Liver (tissue), 9 donors: Measurements from ENCODE around the gene SLC38A11. TPM values are rescaled to one million over a fixed set of nuclear protein-coding genes. Genes with fewer than 3 reads are reported as not detected.

ENCODE experiments used
- DNase-seq: peaks from one replicate; pipeline ENCODE4 v3.0.0-alpha.2; 2017; ENCODE audit warnings: low spot score
- H3K27ac ChIP-seq, 2 donors: one replicate each; pipeline ENCODE4 v1.7.0; 2013; ENCODE audit warnings: inconsistent platforms in 2 of 2, low read length in 2 of 2, control low read depth in 1 of 2, low read depth in 1 of 2, mild to moderate bottlenecking in 1 of 2
- H3K27me3 ChIP-seq, 4 donors: one replicate each; pipeline versions ENCODE4 v1.6.1 to v1.7.0; 2013; ENCODE audit warnings: low read length in 3 of 4, inconsistent platforms in 1 of 4, mild to moderate bottlenecking in 1 of 4, moderate library complexity in 1 of 4; ENCODE audit not compliant: control insufficient read depth in 4 of 4, insufficient read depth in 4 of 4
- H3K36me3 ChIP-seq, 4 donors: one replicate each; pipeline versions ENCODE4 v1.6.1 to v1.7.0; 2013; ENCODE audit warnings: low read length in 3 of 4, mild to moderate bottlenecking in 3 of 4, low read depth in 1 of 4, moderate library complexity in 1 of 4; ENCODE audit not compliant: control insufficient read depth in 4 of 4, insufficient read depth in 3 of 4
- H3K4me1 ChIP-seq, 4 donors: one replicate each; pipeline versions ENCODE4 v1.6.1 to v1.7.0; 2013; ENCODE audit warnings: low read length in 3 of 4, mild to moderate bottlenecking in 3 of 4, moderate library complexity in 1 of 4; ENCODE audit not compliant: control insufficient read depth in 4 of 4, insufficient read depth in 4 of 4
- H3K4me3 ChIP-seq, 3 donors: one replicate each; pipeline versions ENCODE4 v1.6.1 to v1.7.0; 2013; ENCODE audit warnings: low read length in 3 of 3, control low read depth in 1 of 3, low read depth in 1 of 3, mild to moderate bottlenecking in 1 of 3
- H3K9ac ChIP-seq, 2 donors: one replicate each; pipeline ENCODE4 v1.7.0; 2013; ENCODE audit warnings: low read length in 2 of 2, mild to moderate bottlenecking in 2 of 2, moderate library complexity in 2 of 2, control low read depth in 1 of 2, low read depth in 1 of 2
- H3K9me3 ChIP-seq, 4 donors: one replicate each; pipeline versions ENCODE4 v1.6.1 to v1.7.0; 2013; ENCODE audit warnings: low read length in 3 of 4; ENCODE audit not compliant: control insufficient read depth in 4 of 4
- ATF3 ChIP-seq: IDR thresholded peaks from 2 replicates; pipeline ENCODE4 v1.6.1; 2016; ENCODE audit warnings: antibody characterized with exemption
- CTCF ChIP-seq: fragments of 150-350 bp; IDR thresholded peaks from 2 replicates; pipeline ENCODE4 v1.5.1; 2017; ENCODE audit warnings: improper control_type of control experiment, low read depth, low read length; ENCODE audit not compliant: missing input control
- EGR1 ChIP-seq, 2 donors: IDR thresholded peaks; 2 replicates each; pipeline ENCODE4 v1.6.1; 2016 to 2018; ENCODE audit warnings: antibody characterized with exemption in 2 of 2, low read depth in 2 of 2
- FOXA1 ChIP-seq: IDR thresholded peaks from 2 replicates; pipeline ENCODE4 v1.6.1; 2016; ENCODE audit warnings: antibody characterized with exemption
- FOXA2 ChIP-seq: IDR thresholded peaks from 2 replicates; pipeline ENCODE4 v1.6.1; 2016; ENCODE audit warnings: antibody characterized with exemption
- GABPA ChIP-seq, 2 donors: IDR thresholded peaks in 1 of 2; conservative IDR thresholded peaks in 1 of 2; 2 replicates each; pipeline ENCODE4 v1.6.1; 2016; ENCODE audit warnings: antibody characterized with exemption in 2 of 2, mild to moderate bottlenecking in 1 of 2, moderate library complexity in 1 of 2
- HNF4A ChIP-seq, 2 donors: conservative IDR thresholded peaks; 2 replicates each; pipeline ENCODE4 v1.6.1; 2016; ENCODE audit warnings: antibody characterized with exemption in 2 of 2, mild to moderate bottlenecking in 2 of 2
- HNF4G ChIP-seq: IDR thresholded peaks from 2 replicates; pipeline ENCODE4 v1.6.1; 2016; ENCODE audit warnings: antibody characterized with exemption
- JUND ChIP-seq, 2 donors: IDR thresholded peaks; 2 replicates each; pipeline ENCODE4 v1.6.1; 2016; ENCODE audit warnings: antibody characterized with exemption in 2 of 2
- MAX ChIP-seq: IDR thresholded peaks from 2 replicates; pipeline ENCODE4 v1.6.1; 2016; ENCODE audit warnings: antibody characterized with exemption
- NR2F2 ChIP-seq: IDR thresholded peaks from 2 replicates; pipeline ENCODE4 v1.6.1; 2016; ENCODE audit warnings: antibody characterized with exemption
- RAD21 ChIP-seq, 2 donors: IDR thresholded peaks; 2 replicates each; pipeline ENCODE4 v1.6.1; 2016; ENCODE audit warnings: antibody characterized with exemption in 2 of 2, mild to moderate bottlenecking in 2 of 2
- REST ChIP-seq: IDR thresholded peaks from 2 replicates; pipeline ENCODE4 v1.6.1; 2016; ENCODE audit warnings: antibody characterized with exemption, mild to moderate bottlenecking
- RXRA ChIP-seq, 2 donors: IDR thresholded peaks; 2 replicates each; pipeline ENCODE4 v1.6.1; 2017 to 2018; ENCODE audit warnings: antibody characterized with exemption in 2 of 2, mild to moderate bottlenecking in 1 of 2
- SP1 ChIP-seq: IDR thresholded peaks from 2 replicates; pipeline ENCODE4 v1.6.1; 2018; ENCODE audit warnings: antibody characterized with exemption, mild to moderate bottlenecking
- TAF1 ChIP-seq: conservative IDR thresholded peaks from 2 replicates; pipeline ENCODE4 v1.6.1; 2016; ENCODE audit warnings: antibody characterized with exemption, mild to moderate bottlenecking
- YY1 ChIP-seq: IDR thresholded peaks from 2 replicates; pipeline ENCODE4 v1.6.1; 2016; ENCODE audit warnings: antibody characterized with exemption, mild to moderate bottlenecking
- ZBTB33 ChIP-seq: IDR thresholded peaks from 2 replicates; pipeline ENCODE4 v1.6.1; 2016; ENCODE audit warnings: antibody characterized with exemption
- WGBS: extraction: QIAGEN DNeasy Blood & Tissue Kit; methylation state at CpG from one replicate; pipeline ENCODE4 v1.1.7; 2013; 5-methylcytosine and 5-hydroxymethylcytosine counted together
- polyA plus RNA-seq, 2 donors: library from polyadenylated mRNA; stranded (reverse) in 1 of 2; unstranded in 1 of 2; fragments of 200-250 nt in 1 of 2; fragments of >200 nt in 1 of 2; fragmentation: Nextera tagmentation in 1 of 2; extraction: Ambion mirVana in 1 of 2; gene quantifications; one replicate each; pipeline versions ENCODE4 v1.2.1 to v1.2.3, GENCODE V29; 2013 to 2015
- total RNA-seq, 2 donors: library from RNA; depleted of rRNA; stranded (reverse); fragments of >200 nt; gene quantifications; one replicate each; pipeline ENCODE4 v1.2.3, GENCODE V29; 2014
- donor health status: healthy.
- donor health status: healthy.
- donor health status: healthy.
- donor health status: healthy.
- donor health status: healthy.

The SLC38A11 gene
- total and polyA plus RNA-seq, 4 donors, result 0.54 to 3.3 (median 2.3) TPM

- Histone ChIP-seq H3K9me3 (no peaks in the 10 kb centered on the region), H3K4me3 (no peak overlapping the region), H3K9ac (no peak overlapping the region), H3K36me3 (no peaks in the 10 kb centered on the region), H3K4me1 (peaks cover 3 to 19% (median 16%) of the 10 kb centered on the region in 4 donors), H3K27me3 (no peaks in the 10 kb centered on the region), H3K27ac (no peak overlapping the region)
- WGBS, result 82% methylated on average over 3 of the region's 3 CpGs
- no peak for DNase-seq
- TF ChIP-seq HNF4G (no peak), RXRA (IDR thresholded peaks at IDR 0.05) (no peak), ATF3 (no peak), EGR1 (IDR thresholded peaks at IDR 0.05; ENCODE audit: low read depth in 2 of 2) (no peak), FOXA1 (no peak), SP1 (no peak), YY1 (no peak), TAF1 (no peak), JUND (IDR thresholded peaks at IDR 0.05) (no peak), FOXA2 (no peak), RAD21 (IDR thresholded peaks at IDR 0.05) (no peak), HNF4A (conservative IDR thresholded peaks at IDR 0.05) (no peak), MAX (no peak)
These were observed 66.7 kb downstream of the SLC38A11 start for GRCh38 chr2:164888592-164888991.

GRCh38 chr2:164887434-164888144 lies 67.7 kb downstream of the SLC38A11 start:
- Histone ChIP-seq H3K9me3 (no peaks in the 10 kb centered on the region), H3K27ac (peak overlapping the region; percentile 55 to 57)

More at GRCh38 chr2:164887434-164888144, 67.7 kb downstream of the SLC38A11 start:
- no peaks in the 10 kb centered on the region for H3K36me3 ChIP-seq
- peak overlapping the region in 1 of 3 donors; percentile 17 for H3K4me3 ChIP-seq
- H3K9ac ChIP-seq, result peak overlapping the region in 1 of 2 donors; percentile 34
- WGBS, result 30% methylated on average over 4 of the region's 4 CpGs
- TF ChIP-seq EGR1 (IDR thresholded peaks at IDR 0.05; ENCODE audit: low read depth in 2 of 2) (peak in 1 of 2 donors; percentile 64), REST (no peak), YY1 (peak; percentile 63), JUND (IDR thresholded peaks at IDR 0.05) (peak; percentile 52 to 85), RAD21 (IDR thresholded peaks at IDR 0.05) (peak; percentile 11 to 33), HNF4A (conservative IDR thresholded peaks at IDR 0.05) (peak; percentile 96), TAF1 (no peak), NR2F2 (peak; percentile 91), FOXA2 (peak; percentile 58), ZBTB33 (peak; percentile 76), FOXA1 (peak; percentile 43), SP1 (peak; percentile 90), ATF3 (peak; percentile 87), MAX (peak; percentile 63), RXRA (IDR thresholded peaks at IDR 0.05) (peak; percentile 85 to 89), GABPA (IDR thresholded peaks at IDR 0.05 in 1 of 2, conservative IDR thresholded peaks at IDR 0.05 in 1 of 2) (peak in 1 of 2 donors; percentile 13), HNF4G (peak; percentile 81), CTCF (no peak)
- H3K4me1 ChIP-seq, result peaks cover 3 to 19% (median 16%) of the 10 kb centered on the region in 4 donors
- no peak for DNase-seq
- no peaks in the 10 kb centered on the region for H3K27me3 ChIP-seq
